ENCODE results near the gene PTGFRN. TPM values are rescaled to one million over a fixed set of nuclear protein-coding genes. Genes with fewer than 3 reads are reported as not detected.

Gene PTGFRN
- total RNA-seq, 1 experiment from 2014 or later, result 38.7 TPM

DNA sequence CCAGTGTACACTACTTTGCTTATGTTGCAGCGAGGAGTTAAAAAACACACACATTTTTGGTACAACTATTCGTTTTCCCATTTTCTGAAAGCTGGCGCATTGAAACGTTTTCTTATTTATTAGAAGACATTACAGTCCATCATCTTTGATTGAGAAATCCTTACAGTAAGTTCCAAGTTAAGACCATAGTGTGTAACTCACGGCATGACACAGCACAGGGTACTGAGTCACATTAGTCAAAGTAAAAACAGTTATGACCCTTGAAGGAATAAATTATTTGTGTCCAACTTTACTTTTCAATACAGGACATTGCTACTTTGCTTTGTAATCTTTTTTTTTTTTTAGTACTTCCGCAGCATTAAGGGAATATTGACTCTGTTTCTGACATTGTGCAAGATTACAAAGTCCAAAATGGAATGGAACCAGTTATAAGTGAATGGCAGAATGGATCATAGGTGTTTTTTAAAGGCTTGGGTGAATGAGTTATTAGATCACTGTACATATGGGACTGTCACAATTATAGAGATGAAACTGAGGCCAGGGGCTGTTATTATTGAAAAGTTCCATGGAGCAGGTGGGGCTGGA lies 11.7 kb downstream of the PTGFRN start:
- DNase-seq (ENCODE audit: low spot score) (no peak), ATAC-seq (no peak)
- no peak overlapping the region; the same call in 1 of the 2 replicates for H3K27ac Mint-ChIP-seq
- ChIA-PET POLR2A (no interaction called here), CTCF (interaction anchor here (1.0 kb wide), 1 partner anchor 14 kb away, joined by 3 read pairs; no protein-coding TSS in a partner anchor)
- H3K36me3 Mint-ChIP-seq, result no peaks in the 10 kb centered on the region
- H3K4me3 Mint-ChIP-seq, result no peak overlapping the region
- TF ChIP-seq, protein P1, sequence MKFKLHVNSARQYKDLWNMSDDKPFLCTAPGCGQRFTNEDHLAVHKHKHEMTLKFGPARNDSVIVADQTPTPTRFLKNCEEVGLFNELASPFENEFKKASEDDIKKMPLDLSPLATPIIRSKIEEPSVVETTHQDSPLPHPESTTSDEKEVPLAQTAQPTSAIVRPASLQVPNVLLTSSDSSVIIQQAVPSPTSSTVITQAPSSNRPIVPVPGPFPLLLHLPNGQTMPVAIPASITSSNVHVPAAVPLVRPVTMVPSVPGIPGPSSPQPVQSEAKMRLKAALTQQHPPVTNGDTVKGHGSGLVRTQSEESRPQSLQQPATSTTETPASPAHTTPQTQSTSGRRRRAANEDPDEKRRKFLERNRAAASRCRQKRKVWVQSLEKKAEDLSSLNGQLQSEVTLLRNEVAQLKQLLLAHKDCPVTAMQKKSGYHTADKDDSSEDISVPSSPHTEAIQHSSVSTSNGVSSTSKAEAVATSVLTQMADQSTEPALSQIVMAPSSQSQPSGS (CRISPR knock-in tag; IDR thresholded peaks at IDR 0.05; ENCODE audit: borderline replicate concordance, low read depth), result no peak
- TF ChIP-seq, protein P2, sequence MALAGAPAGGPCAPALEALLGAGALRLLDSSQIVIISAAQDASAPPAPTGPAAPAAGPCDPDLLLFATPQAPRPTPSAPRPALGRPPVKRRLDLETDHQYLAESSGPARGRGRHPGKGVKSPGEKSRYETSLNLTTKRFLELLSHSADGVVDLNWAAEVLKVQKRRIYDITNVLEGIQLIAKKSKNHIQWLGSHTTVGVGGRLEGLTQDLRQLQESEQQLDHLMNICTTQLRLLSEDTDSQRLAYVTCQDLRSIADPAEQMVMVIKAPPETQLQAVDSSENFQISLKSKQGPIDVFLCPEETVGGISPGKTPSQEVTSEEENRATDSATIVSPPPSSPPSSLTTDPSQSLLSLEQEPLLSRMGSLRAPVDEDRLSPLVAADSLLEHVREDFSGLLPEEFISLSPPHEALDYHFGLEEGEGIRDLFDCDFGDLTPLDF (CRISPR knock-in tag; IDR thresholded peaks at IDR 0.05), result no peak
- TF ChIP-seq ATF6 (CRISPR knock-in tag; IDR thresholded peaks at IDR 0.05), result no peak
- no peak for TF ChIP-seq GRHL2 (CRISPR knock-in tag; IDR thresholded peaks at IDR 0.05; ENCODE audit: insufficient replicate concordance, severe bottlenecking)
- no peak for TF ChIP-seq JUN (CRISPR knock-in tag; IDR thresholded peaks at IDR 0.05)
- TF ChIP-seq RORB (CRISPR knock-in tag; IDR thresholded peaks at IDR 0.05), result no peak
- no peak for TF ChIP-seq MYBL2 (CRISPR knock-in tag; IDR thresholded peaks at IDR 0.05)
- no peak for TF ChIP-seq ZNF138 (CRISPR knock-in tag; conservative IDR thresholded peaks at IDR 0.05)
- TF ChIP-seq, protein P3, sequence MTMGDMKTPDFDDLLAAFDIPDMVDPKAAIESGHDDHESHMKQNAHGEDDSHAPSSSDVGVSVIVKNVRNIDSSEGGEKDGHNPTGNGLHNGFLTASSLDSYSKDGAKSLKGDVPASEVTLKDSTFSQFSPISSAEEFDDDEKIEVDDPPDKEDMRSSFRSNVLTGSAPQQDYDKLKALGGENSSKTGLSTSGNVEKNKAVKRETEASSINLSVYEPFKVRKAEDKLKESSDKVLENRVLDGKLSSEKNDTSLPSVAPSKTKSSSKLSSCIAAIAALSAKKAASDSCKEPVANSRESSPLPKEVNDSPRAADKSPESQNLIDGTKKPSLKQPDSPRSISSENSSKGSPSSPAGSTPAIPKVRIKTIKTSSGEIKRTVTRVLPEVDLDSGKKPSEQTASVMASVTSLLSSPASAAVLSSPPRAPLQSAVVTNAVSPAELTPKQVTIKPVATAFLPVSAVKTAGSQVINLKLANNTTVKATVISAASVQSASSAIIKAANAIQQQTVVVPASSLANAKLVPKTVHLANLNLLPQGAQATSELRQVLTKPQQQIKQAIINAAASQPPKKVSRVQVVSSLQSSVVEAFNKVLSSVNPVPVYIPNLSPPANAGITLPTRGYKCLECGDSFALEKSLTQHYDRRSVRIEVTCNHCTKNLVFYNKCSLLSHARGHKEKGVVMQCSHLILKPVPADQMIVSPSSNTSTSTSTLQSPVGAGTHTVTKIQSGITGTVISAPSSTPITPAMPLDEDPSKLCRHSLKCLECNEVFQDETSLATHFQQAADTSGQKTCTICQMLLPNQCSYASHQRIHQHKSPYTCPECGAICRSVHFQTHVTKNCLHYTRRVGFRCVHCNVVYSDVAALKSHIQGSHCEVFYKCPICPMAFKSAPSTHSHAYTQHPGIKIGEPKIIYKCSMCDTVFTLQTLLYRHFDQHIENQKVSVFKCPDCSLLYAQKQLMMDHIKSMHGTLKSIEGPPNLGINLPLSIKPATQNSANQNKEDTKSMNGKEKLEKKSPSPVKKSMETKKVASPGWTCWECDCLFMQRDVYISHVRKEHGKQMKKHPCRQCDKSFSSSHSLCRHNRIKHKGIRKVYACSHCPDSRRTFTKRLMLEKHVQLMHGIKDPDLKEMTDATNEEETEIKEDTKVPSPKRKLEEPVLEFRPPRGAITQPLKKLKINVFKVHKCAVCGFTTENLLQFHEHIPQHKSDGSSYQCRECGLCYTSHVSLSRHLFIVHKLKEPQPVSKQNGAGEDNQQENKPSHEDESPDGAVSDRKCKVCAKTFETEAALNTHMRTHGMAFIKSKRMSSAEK (CRISPR knock-in tag; IDR thresholded peaks at IDR 0.05; ENCODE audit: borderline replicate concordance), result no peak
- TF ChIP-seq, protein P4, sequence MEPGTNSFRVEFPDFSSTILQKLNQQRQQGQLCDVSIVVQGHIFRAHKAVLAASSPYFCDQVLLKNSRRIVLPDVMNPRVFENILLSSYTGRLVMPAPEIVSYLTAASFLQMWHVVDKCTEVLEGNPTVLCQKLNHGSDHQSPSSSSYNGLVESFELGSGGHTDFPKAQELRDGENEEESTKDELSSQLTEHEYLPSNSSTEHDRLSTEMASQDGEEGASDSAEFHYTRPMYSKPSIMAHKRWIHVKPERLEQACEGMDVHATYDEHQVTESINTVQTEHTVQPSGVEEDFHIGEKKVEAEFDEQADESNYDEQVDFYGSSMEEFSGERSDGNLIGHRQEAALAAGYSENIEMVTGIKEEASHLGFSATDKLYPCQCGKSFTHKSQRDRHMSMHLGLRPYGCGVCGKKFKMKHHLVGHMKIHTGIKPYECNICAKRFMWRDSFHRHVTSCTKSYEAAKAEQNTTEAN (CRISPR knock-in tag; IDR thresholded peaks at IDR 0.05), result no peak
- no peak for TF ChIP-seq NR2C2 (CRISPR knock-in tag; IDR thresholded peaks at IDR 0.05)
- TF ChIP-seq CBFB (CRISPR knock-in tag; IDR thresholded peaks at IDR 0.05; ENCODE audit: low read depth), result no peak
- TF ChIP-seq CREM (CRISPR knock-in tag; IDR thresholded peaks at IDR 0.05), result no peak
- TF ChIP-seq FOXK1 (CRISPR knock-in tag; IDR thresholded peaks at IDR 0.05), result no peak
- no peak for TF ChIP-seq E2F5 (CRISPR knock-in tag; IDR thresholded peaks at IDR 0.05)
- TF ChIP-seq GTF2I (CRISPR knock-in tag; conservative IDR thresholded peaks at IDR 0.05), result no peak
- no peak for TF ChIP-seq ZNF671 (CRISPR knock-in tag; IDR thresholded peaks at IDR 0.05)
- H3K9me3 Mint-ChIP-seq, result no peaks in the 10 kb centered on the region
- H3K27me3 Mint-ChIP-seq (ENCODE audit: low read depth), result no peaks in the 10 kb centered on the region
- peaks cover 4% of the 10 kb centered on the region; the same call in 1 of the 2 replicates for H3K4me1 Mint-ChIP-seq

Data from WTC11 (cell line).